Activated T-cell treated with anti-CD3 and anti-CD28 coated beads, Interleukin-2, amount 50 U/mL, for 24 hours (primary cell): ENCODE data around the gene TTLL7.

Source experiments
- DNase-seq: peaks from one replicate; pipeline ENCODE4 v3.0.0-alpha.2; 2020
- H3K27ac Mint-ChIP-seq: 2 replicates; pipeline ENCODE4 v1.8.0; 2020; ENCODE audit warnings: mild to moderate bottlenecking, mixed read lengths
- H3K27me3 Mint-ChIP-seq: 2 replicates; pipeline ENCODE4 v1.8.0; 2020; ENCODE audit warnings: mixed read lengths
- H3K36me3 Mint-ChIP-seq: 2 replicates; pipeline ENCODE4 v1.8.0; 2020; ENCODE audit warnings: low read depth, mixed read lengths
- H3K4me1 Mint-ChIP-seq: 2 replicates; pipeline ENCODE4 v1.8.0; 2020; ENCODE audit warnings: low read depth, mixed read lengths
- H3K4me3 Mint-ChIP-seq: 2 replicates; pipeline ENCODE4 v1.8.0; 2020; ENCODE audit warnings: mild to moderate bottlenecking, moderate library complexity, mixed read lengths
- H3K9me3 Mint-ChIP-seq: 2 replicates; pipeline ENCODE4 v1.8.0; 2020; ENCODE audit warnings: mixed read lengths

TTLL7 gene

GRCh38 chr1:83905315-83905907 is 93.5 kb downstream of the TTLL7 start:
- Mint-ChIP-seq H3K4me3 (no peak overlapping the region), H3K27ac (no peak overlapping the region), H3K27me3 (peaks cover 14% of the 10 kb centered on the region), H3K4me1 (no peaks in the 10 kb centered on the region), H3K9me3 (no peaks in the 10 kb centered on the region), H3K36me3 (no peaks in the 10 kb centered on the region)
- DNase-seq: no peak

- Mint-ChIP-seq H3K4me3 (no peak overlapping the region), H3K9me3 (no peaks in the 10 kb centered on the region), H3K4me1 (no peaks in the 10 kb centered on the region), H3K36me3 (no peaks in the 10 kb centered on the region), H3K27ac (no peak overlapping the region), H3K27me3 (no peaks in the 10 kb centered on the region)
- no peak for DNase-seq
Measured at GRCh38 chr1:83901547-83902155, 97.3 kb downstream of the TTLL7 start.

DNA sequence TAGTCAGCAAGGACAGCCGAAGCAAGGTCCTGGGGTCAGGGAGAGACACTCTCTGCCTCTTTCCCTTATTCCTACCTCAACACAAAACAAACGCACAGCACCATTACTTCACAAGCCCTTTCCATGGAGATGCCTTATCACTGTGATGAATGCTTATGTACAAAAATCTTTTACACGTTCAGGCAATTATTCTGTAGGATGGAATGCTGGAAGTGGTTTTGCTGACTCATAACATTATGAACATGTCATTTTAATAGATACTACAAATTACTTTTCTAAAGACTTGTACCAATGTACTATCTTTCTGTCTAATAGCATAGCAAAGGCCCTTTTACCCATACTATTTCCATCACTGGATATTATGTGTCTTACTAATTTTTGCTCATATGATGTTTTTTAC is 98.4 kb downstream of the TTLL7 start:
- Mint-ChIP-seq H3K4me1 (no peaks in the 10 kb centered on the region), H3K9me3 (no peaks in the 10 kb centered on the region), H3K36me3 (no peaks in the 10 kb centered on the region), H3K4me3 (no peak overlapping the region), H3K27ac (no peak overlapping the region), H3K27me3 (peaks cover 8% of the 10 kb centered on the region)
- no peak for DNase-seq

DNA sequence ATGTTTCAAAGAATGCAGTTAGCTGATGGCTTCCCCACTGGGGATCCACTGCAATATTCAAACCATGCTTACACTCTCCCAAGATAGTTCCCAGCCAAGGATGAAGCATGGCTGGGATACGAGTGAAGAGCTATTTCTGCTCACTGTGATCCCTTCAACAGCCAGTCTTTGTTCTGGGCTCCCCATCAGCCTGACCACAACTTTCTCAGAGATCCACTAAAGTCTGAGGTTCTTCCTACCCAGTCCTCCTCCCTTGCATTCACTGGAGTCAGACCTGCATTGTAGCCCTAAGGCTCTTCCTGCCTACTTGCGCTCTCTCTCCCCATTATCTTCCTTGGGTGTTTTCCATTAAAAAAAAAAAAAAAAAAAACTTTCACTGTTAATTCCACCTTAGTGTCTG is 101.4 kb downstream of the TTLL7 start:
- Mint-ChIP-seq H3K27me3 (peaks cover 16% of the 10 kb centered on the region), H3K36me3 (no peaks in the 10 kb centered on the region), H3K4me1 (no peaks in the 10 kb centered on the region), H3K9me3 (no peaks in the 10 kb centered on the region), H3K27ac (no peak overlapping the region), H3K4me3 (no peak overlapping the region)
- no peak for DNase-seq

GRCh38 chr1:83896299-83896698 is 102.6 kb downstream of the TTLL7 start:
- Mint-ChIP-seq H3K36me3 (no peaks in the 10 kb centered on the region), H3K27ac (no peak overlapping the region), H3K9me3 (no peaks in the 10 kb centered on the region), H3K4me1 (no peaks in the 10 kb centered on the region), H3K4me3 (no peak overlapping the region), H3K27me3 (peaks cover 16% of the 10 kb centered on the region)
- no peak for DNase-seq

GRCh38 chr1:83889707-83890106 is 109.2 kb downstream of the TTLL7 start:
- DNase-seq: no peak
- H3K36me3 Mint-ChIP-seq: no peaks in the 10 kb centered on the region
- no peaks in the 10 kb centered on the region for H3K4me1 Mint-ChIP-seq
- H3K9me3 Mint-ChIP-seq: peaks cover 2% of the 10 kb centered on the region
- H3K27ac Mint-ChIP-seq: no peak overlapping the region
- H3K27me3 Mint-ChIP-seq: peaks cover 16% of the 10 kb centered on the region
- H3K4me3 Mint-ChIP-seq: no peak overlapping the region

DNA sequence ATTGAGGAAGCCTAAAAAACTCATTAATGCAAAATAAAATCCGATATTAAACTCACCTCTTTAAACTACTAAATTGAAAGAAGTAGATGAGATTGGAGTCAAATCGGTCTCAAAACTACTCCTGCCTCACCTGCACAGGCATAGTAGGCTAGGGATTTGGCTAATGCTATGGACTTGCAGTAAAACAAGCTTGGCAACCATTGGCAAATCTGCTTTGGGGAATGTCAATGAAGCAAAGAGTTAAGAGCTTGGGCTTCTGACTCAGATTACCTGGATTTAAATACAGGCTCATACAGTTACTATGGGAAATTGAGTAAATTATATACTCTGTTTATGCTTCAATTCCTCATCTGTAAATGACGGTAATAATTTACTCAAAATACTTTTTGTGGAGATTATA is 111.4 kb downstream of the TTLL7 start:
- DNase-seq: no peak
- Mint-ChIP-seq H3K4me1 (no peaks in the 10 kb centered on the region), H3K27ac (no peak overlapping the region), H3K36me3 (no peaks in the 10 kb centered on the region), H3K27me3 (peaks cover 12% of the 10 kb centered on the region), H3K9me3 (peaks cover 2% of the 10 kb centered on the region), H3K4me3 (no peak overlapping the region)

DNA sequence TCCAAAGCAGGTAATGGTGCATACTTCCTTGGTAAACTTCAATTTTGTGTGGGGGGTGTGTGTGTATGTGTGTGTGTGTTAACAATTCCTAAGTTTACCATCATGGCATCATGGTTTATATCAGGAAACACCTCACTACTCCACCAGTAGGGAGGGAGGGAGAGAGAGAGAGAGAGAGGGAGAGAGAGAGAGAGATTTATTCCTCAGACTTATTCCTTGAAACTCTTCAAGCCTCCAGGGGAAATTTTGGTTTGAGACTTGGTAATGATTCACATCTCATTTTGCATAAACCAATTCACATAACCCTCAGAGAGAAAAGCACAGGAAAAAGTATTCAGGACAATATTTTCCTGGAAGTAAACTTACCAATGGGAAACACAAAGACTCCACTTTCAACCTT is 115.0 kb downstream of the TTLL7 start:
- no peaks in the 10 kb centered on the region for H3K4me1 Mint-ChIP-seq
- no peak overlapping the region for H3K4me3 Mint-ChIP-seq
- H3K27ac Mint-ChIP-seq: no peak overlapping the region
- H3K36me3 Mint-ChIP-seq: no peaks in the 10 kb centered on the region
- DNase-seq: no peak
- peaks cover 11% of the 10 kb centered on the region for H3K27me3 Mint-ChIP-seq
- peaks cover 2% of the 10 kb centered on the region for H3K9me3 Mint-ChIP-seq

- Mint-ChIP-seq H3K4me1 (no peaks in the 10 kb centered on the region), H3K27me3 (peaks cover 3% of the 10 kb centered on the region), H3K4me3 (no peak overlapping the region), H3K36me3 (no peaks in the 10 kb centered on the region), H3K9me3 (no peaks in the 10 kb centered on the region), H3K27ac (no peak overlapping the region)
- DNase-seq: no peak
Measured at GRCh38 chr1:83882906-83883305, 116.0 kb downstream of the TTLL7 start.

DNA sequence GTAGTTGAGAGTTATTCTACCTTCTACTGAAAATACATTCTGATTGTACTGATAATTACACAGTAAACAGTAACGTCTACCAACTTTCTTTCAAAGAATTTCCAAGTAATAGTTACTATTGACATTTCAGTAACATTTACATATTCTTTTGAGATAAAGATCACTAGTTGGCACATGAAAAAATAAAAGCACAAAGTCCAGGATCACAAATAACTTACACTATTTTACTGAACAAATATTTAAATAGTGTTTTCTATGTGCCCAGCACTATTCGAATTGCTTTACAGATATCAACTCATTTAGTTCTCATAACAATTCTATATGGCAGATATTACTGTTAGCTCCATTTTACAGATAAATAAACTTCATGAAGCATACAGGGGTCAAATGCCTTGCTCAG is 126.4 kb downstream of the TTLL7 start:
- Mint-ChIP-seq H3K4me3 (no peak overlapping the region), H3K9me3 (no peaks in the 10 kb centered on the region), H3K4me1 (peaks cover 5% of the 10 kb centered on the region), H3K27ac (no peak overlapping the region), H3K36me3 (no peaks in the 10 kb centered on the region), H3K27me3 (no peaks in the 10 kb centered on the region)
- DNase-seq: no peak

DNA sequence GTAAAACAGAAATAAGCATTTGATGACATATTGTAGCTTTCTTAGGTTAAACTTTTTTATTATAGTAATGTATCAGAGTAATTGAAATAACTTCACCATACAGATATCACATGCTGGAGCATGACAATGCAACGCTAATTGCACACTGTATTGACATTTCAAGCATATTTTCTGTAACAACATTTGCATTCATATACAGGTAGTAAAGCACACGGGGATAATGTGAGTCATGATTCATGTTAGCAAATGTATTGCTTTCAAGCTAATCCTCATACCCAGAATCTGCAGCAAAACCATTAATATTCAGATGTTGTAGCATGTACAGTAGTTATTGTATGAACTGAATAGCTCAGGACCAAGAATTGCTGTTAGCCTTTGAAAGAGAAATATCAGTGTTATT is 133.9 kb downstream of the TTLL7 start:
- DNase-seq: no peak
- Mint-ChIP-seq H3K4me1 (peaks cover 16% of the 10 kb centered on the region), H3K36me3 (no peaks in the 10 kb centered on the region), H3K4me3 (no peak overlapping the region), H3K9me3 (no peaks in the 10 kb centered on the region), H3K27me3 (peaks cover 9% of the 10 kb centered on the region), H3K27ac (no peak overlapping the region)

GRCh38 chr1:83860490-83861221 is 138.3 kb downstream of the TTLL7 start:
- H3K4me1 Mint-ChIP-seq: peaks cover 17% of the 10 kb centered on the region
- H3K36me3 Mint-ChIP-seq: no peaks in the 10 kb centered on the region
- H3K4me3 Mint-ChIP-seq: peak overlapping the region; percentile 74
- peak overlapping the region; percentile 81 for H3K27ac Mint-ChIP-seq
- no peaks in the 10 kb centered on the region for H3K9me3 Mint-ChIP-seq
- H3K27me3 Mint-ChIP-seq: peaks cover 10% of the 10 kb centered on the region
- peak; percentile 86 for DNase-seq

DNA sequence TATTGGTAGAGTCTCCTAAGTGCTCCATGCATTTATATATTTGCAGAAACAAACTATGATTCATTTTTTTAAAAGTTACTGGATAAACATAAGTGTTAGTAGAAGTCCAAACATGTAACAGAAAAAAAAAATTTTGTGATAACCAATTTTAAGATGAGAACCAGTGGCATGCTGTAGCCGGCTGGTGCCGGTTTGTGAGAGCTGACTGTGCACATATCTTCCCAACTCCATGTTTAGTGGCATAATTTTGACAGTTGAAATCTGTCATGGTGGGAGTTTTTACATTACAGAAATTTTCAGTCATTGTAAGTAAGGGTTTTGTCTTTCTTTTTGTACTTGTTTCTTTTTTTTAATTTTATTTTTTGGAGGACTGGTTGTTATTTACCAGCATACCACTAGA is 141.2 kb downstream of the TTLL7 start:
- no peak overlapping the region for H3K4me3 Mint-ChIP-seq
- no peak overlapping the region for H3K27ac Mint-ChIP-seq
- H3K27me3 Mint-ChIP-seq: peaks cover 10% of the 10 kb centered on the region
- H3K4me1 Mint-ChIP-seq: peaks cover 17% of the 10 kb centered on the region
- no peaks in the 10 kb centered on the region for H3K36me3 Mint-ChIP-seq
- DNase-seq: no peak
- no peaks in the 10 kb centered on the region for H3K9me3 Mint-ChIP-seq

DNA sequence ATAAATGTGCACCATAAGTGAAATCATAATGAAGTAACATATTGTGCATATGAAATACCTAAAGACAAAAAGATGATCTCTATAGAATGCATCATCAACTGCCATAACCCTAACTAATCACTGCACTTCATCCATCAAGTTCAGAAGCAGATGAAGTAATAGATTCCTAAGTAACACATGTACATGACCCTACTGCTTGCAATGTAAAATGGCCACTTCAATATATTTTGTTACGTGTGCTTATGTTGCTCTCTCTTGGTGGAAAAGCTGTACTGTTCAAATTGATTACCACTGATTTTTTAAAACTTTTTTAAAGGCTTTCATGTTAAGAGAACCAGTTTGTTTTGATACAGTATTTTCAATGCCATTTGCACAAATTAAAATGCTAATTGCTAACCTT is 141.8 kb downstream of the TTLL7 start:
- H3K9me3 Mint-ChIP-seq: no peaks in the 10 kb centered on the region
- H3K27me3 Mint-ChIP-seq: peaks cover 10% of the 10 kb centered on the region
- no peaks in the 10 kb centered on the region for H3K36me3 Mint-ChIP-seq
- H3K27ac Mint-ChIP-seq: no peak overlapping the region
- no peak for DNase-seq
- no peak overlapping the region for H3K4me3 Mint-ChIP-seq
- H3K4me1 Mint-ChIP-seq: peaks cover 17% of the 10 kb centered on the region

GRCh38 chr1:83856381-83856780 is 142.6 kb downstream of the TTLL7 start:
- no peak for DNase-seq
- Mint-ChIP-seq H3K36me3 (no peaks in the 10 kb centered on the region), H3K4me3 (no peak overlapping the region), H3K9me3 (no peaks in the 10 kb centered on the region), H3K27ac (no peak overlapping the region), H3K4me1 (peaks cover 14% of the 10 kb centered on the region), H3K27me3 (peaks cover 7% of the 10 kb centered on the region)
